HFFc6 (cell line): ENCODE results near the gene PYGB. TPM values are rescaled to one million over a fixed set of nuclear protein-coding genes. Genes with fewer than 3 reads are reported as not detected.

ENCODE experiments used
- DNase-seq: peaks from one replicate; pipeline ENCODE4 v3.0.0-alpha.2; 2018
- H3K27ac Mint-ChIP-seq: 2 replicates; pipeline ENCODE4 v1.8.0; 2020; ENCODE audit warnings: mild to moderate bottlenecking, mixed read lengths
- H3K27me3 Mint-ChIP-seq: 2 replicates; pipeline ENCODE4 v1.8.0; 2021; ENCODE audit warnings: mild to moderate bottlenecking, moderate library complexity, mixed read lengths; ENCODE audit not compliant: insufficient read depth
- H3K36me3 Mint-ChIP-seq: 2 replicates; pipeline ENCODE4 v1.8.0; 2021; ENCODE audit warnings: low read depth, mixed read lengths
- H3K4me1 Mint-ChIP-seq: 2 replicates; pipeline ENCODE4 v1.8.0; 2020; ENCODE audit warnings: low read depth, mixed read lengths
- H3K4me3 Mint-ChIP-seq: 2 replicates; pipeline ENCODE4 v1.8.0; 2020; ENCODE audit warnings: mild to moderate bottlenecking, moderate library complexity, mixed read lengths
- H3K9me3 Mint-ChIP-seq: 2 replicates; pipeline ENCODE4 v1.8.0; 2020; ENCODE audit warnings: mild to moderate bottlenecking, mixed read lengths
- CTCF ChIP-seq: fragments of 200-600 bp; sonication (generic); IDR thresholded peaks from 2 replicates; pipeline ENCODE4 v1.5.0; 2021; ENCODE audit warnings: antibody characterized with exemption, mild to moderate bottlenecking
- total RNA-seq, 6 experiments: library from RNA; stranded (reverse); fragmentation: NEBNext Ultra II Directional; extraction: Animal tissue kit (Norgen Biotek cat#: 25700); gene quantifications; 2 replicates in 1 of 6; 3 replicates in 5 of 6; pipeline ENCODE4 v1.2.3, GENCODE V29; 2021

The PYGB gene
- total RNA-seq, 6 experiments from 2014 or later = 65.4 to 75.6 (median 70.2) TPM

DNA sequence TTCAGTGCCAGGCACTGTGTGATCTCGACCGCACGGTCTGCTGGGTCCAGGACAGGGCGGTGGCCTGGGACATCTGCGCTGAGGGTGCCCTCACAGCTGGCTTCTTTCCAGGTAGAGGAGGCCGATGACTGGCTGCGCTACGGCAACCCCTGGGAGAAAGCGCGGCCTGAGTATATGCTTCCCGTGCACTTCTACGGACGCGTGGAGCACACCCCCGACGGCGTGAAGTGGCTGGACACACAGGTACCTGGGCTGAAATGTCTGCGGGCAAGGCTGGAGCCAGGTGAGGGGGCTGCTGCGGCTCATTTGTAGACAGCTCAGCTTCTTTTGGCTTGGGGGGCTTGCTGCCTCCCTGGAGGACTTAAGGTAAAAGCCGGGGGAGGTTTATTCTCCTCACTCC is 26.6 kb downstream of the PYGB start:
- no peak for TF ChIP-seq CTCF
- Mint-ChIP-seq H3K4me3 (no peak overlapping the region), H3K9me3 (no peaks in the 10 kb centered on the region), H3K27me3 (peaks cover 2% of the 10 kb centered on the region; the same call in 1 of the 2 replicates), H3K4me1 (no peaks in the 10 kb centered on the region), H3K36me3 (no peaks in the 10 kb centered on the region; the same call in 1 of the 2 replicates), H3K27ac (no peak overlapping the region)
- DNase-seq = no peak

GRCh38 chr20:25274891-25275812 is 27.3 kb downstream of the PYGB start:
- no peak overlapping the region for H3K4me3 Mint-ChIP-seq
- H3K4me1 Mint-ChIP-seq = no peaks in the 10 kb centered on the region
- no peaks in the 10 kb centered on the region for H3K9me3 Mint-ChIP-seq
- no peaks in the 10 kb centered on the region; the same call in 1 of the 2 replicates for H3K36me3 Mint-ChIP-seq
- DNase-seq = no peak
- peaks cover 2% of the 10 kb centered on the region; the same call in 1 of the 2 replicates for H3K27me3 Mint-ChIP-seq
- no peak overlapping the region for H3K27ac Mint-ChIP-seq
- TF ChIP-seq CTCF = no peak

DNA sequence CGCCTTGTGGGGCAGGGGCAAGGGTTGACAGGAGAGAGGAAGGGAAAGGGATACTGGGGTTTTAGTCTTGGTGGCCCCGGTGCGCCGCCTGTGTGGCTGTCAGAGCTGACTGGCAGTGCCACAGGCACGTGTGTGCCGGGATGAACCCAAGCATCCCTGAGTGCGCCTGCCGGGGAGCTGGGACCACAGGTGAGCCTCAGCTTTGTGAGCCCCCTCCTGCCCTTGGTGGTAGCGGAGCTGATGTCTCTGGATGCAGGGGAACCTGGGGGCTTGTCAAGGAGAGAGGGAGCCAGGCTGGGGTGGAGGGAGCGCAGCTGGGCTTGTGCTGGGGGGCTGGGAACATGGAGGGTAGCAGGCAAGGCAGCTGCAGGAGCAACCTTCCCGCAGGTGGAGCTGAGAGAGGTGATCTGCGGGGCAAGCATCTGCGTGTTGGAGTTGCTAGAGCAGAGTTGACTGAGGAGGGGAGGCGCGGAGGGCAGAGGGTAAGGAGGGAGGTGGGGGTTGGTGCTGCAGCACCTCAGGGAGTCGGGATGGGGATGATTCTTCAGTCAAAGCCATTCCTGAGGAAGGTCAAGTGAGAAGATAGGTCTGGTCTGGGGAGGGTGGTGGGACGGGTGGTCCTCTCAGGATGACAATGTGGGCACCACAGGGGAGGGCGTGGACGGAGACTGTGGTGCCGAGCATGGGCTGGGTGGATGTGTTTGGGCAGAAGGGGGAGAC is 28.1 kb downstream of the PYGB start:
- Mint-ChIP-seq H3K4me3 (no peak overlapping the region), H3K27me3 (peaks cover 2% of the 10 kb centered on the region; the same call in 1 of the 2 replicates), H3K4me1 (no peaks in the 10 kb centered on the region), H3K36me3 (no peaks in the 10 kb centered on the region; the same call in 1 of the 2 replicates), H3K27ac (no peak overlapping the region), H3K9me3 (no peaks in the 10 kb centered on the region)
- no peak for DNase-seq
- TF ChIP-seq CTCF = no peak

DNA sequence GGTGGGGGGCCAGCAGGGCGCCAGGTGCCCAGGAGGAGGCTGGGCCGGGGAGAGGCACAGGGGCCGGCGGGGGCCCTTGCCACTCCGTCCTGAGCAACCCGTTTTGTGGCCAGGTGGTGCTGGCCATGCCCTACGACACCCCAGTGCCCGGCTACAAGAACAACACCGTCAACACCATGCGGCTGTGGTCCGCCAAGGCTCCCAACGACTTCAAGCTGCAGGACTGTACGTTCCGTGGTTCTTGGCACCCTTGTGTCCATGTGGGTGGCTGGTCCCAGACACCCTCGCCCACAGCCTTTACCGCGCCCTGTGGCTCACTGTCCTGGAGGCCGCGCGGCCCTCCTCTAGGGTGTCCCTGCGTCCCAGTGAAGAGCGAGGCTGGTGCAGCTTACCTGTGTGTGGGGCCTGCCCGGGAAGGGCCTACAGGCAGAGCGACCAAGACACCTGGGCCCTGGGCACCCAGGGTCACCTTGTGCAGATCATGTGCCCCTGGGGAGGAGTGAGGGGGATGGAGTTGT is 28.7 kb downstream of the PYGB start:
- DNase-seq = no peak
- Mint-ChIP-seq H3K9me3 (no peaks in the 10 kb centered on the region), H3K4me1 (no peaks in the 10 kb centered on the region), H3K4me3 (no peak overlapping the region), H3K27me3 (peaks cover 2% of the 10 kb centered on the region; the same call in 1 of the 2 replicates), H3K36me3 (no peaks in the 10 kb centered on the region; the same call in 1 of the 2 replicates), H3K27ac (no peak overlapping the region)
- TF ChIP-seq CTCF = no peak

DNA sequence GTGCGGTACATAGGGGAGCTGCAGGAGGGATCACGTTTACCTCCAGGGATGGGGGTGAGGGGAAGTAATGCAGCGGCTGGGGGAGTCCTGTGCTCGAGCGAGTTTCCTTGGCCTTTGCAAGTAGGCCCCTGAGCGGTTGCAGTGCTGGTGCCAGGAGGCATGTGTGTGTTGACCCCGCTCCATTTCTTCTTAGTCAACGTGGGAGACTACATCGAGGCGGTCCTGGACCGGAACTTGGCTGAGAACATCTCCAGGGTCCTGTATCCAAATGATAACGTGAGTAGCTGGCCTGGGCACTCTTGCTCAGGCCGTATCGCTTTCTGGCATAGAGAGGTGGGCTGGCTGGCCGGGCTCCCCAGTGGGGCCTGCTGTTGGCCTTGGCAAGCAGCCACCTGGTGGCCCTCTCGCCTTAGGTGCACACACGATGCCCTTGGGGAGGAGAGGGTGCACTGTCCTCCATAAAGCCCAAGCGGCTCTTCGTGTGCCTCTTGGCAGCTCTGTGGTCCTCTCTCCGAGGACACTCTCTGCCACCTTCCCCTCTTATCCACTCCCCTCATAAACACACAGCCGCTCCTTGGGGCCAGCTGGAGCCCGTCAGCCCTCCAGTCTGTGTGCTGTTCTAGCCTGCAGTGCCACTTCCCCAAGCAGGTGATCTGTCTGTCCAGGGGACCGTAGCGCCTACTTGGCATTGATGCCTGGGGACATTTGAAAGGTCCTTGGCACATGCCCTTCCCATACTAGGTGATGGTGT is 29.3 kb downstream of the PYGB start:
- H3K4me3 Mint-ChIP-seq = no peak overlapping the region
- H3K27me3 Mint-ChIP-seq = peaks cover 2% of the 10 kb centered on the region; the same call in 1 of the 2 replicates
- H3K36me3 Mint-ChIP-seq = peaks cover under 1% of the 10 kb centered on the region; the same call in 1 of the 2 replicates
- H3K9me3 Mint-ChIP-seq = no peaks in the 10 kb centered on the region
- no peak for TF ChIP-seq CTCF
- no peaks in the 10 kb centered on the region for H3K4me1 Mint-ChIP-seq
- DNase-seq = no peak
- no peak overlapping the region for H3K27ac Mint-ChIP-seq
